Activated T-cell treated with anti-CD3 and anti-CD28 coated beads, Interleukin-2, amount 50 U/mL, for 72 hours (primary cell): ENCODE data around the gene NTF3. TPM values are rescaled to one million over a fixed set of nuclear protein-coding genes. Genes with fewer than 3 reads are reported as not detected.

Experiments
- ATAC-seq, 2 donors: fragments of 150-1000 bp; cut with Tn5 transposase; replicated peaks in 1 of 2; 2 replicates each; pipeline ENCODE4 v1.10.0; 2021; ENCODE audit warnings: moderate library complexity in 2 of 2, mild to moderate bottlenecking in 1 of 2
- DNase-seq, 2 donors: peaks; one replicate each; pipeline ENCODE4 v3.0.0; 2021 to 2022; ENCODE audit warnings: mixed read lengths in 1 of 2
- H3K27ac Mint-ChIP-seq: one replicate; pipeline ENCODE4 v1.8.0; 2022; ENCODE audit warnings: mild to moderate bottlenecking, moderate library complexity, mixed read lengths
- H3K27me3 Mint-ChIP-seq: one replicate; pipeline ENCODE4 v1.8.0; 2022; ENCODE audit warnings: low read depth, mixed read lengths
- H3K36me3 Mint-ChIP-seq, 2 donors: one replicate each; pipeline ENCODE4 v1.8.0; 2022; ENCODE audit warnings: mixed read lengths in 2 of 2, mild to moderate bottlenecking in 1 of 2; ENCODE audit not compliant: insufficient read depth in 2 of 2
- H3K4me1 Mint-ChIP-seq: one replicate; pipeline ENCODE4 v1.8.0; 2022; ENCODE audit warnings: low read depth, mixed read lengths
- H3K4me3 Mint-ChIP-seq, 2 donors: one replicate each; pipeline ENCODE4 v1.8.0; 2022; ENCODE audit warnings: mild to moderate bottlenecking in 2 of 2, mixed read lengths in 2 of 2, moderate library complexity in 2 of 2
- H3K9me3 Mint-ChIP-seq, 2 donors: one replicate each; pipeline ENCODE4 v1.8.0; 2022; ENCODE audit warnings: mixed read lengths in 2 of 2
- total RNA-seq, 2 donors: library from RNA; stranded (reverse); gene quantifications; one replicate each; pipeline ENCODE4 v1.2.3, GENCODE V29; 2022

The NTF3 gene
- not detected for total RNA-seq

DNA sequence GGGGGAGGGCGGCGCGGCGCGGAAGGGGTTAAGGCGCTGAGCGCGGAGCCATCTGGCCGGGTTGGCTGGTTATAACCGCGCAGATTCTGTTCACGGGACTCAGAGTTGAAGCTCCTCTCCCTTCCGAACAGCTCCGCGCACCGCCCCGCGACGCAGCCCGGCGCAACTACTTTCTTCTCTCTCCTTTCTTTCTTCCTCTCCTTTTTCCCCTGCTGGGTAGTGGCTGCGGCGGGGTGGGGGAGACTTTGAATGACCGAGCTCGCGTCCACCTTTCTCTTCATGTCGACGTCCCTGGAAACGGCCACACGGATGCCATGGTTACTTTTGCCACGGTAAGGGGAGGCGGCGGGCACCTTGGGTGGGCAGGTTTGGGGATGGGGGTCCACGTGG lies at the start of gene NTF3:
Gene NTF3, plus strand, starts transcription at position 98 of the 390 bp plus-strand sequence. Its CDS starts 217 bp downstream, at position 315.
- DNase-seq = peak in 1 of 2 donors; percentile 6
- H3K9me3 Mint-ChIP-seq = no peaks in the 10 kb centered on the region
- H3K27me3 Mint-ChIP-seq = peaks cover 62% of the 10 kb centered on the region
- peaks cover 0 to 1% of the 10 kb centered on the region in 2 donors for H3K36me3 Mint-ChIP-seq
- ATAC-seq = no peak
- H3K27ac Mint-ChIP-seq = no peak within 1 kb of the TSS
- H3K4me3 Mint-ChIP-seq = peak within 1 kb of the TSS; percentile 68 to 69
- peaks cover 8% of the 10 kb centered on the region for H3K4me1 Mint-ChIP-seq

DNA sequence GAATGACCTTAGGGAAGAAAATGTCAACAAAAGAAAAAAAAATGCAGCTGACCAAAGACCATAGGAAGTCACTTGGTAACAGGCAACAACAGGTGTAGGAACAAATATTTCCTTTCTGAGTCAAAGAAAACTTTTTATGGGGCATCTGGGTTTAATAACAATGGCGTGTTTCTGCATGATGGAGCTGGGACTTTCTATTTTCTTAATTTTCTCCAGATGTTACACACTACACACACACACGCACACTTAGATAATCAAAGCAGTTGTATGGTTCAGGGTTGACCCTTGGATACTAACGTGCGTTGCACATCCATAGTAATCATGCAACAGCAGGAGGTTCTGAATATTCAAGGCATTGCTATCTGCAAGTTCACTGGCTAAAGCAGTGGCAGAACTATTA lies 47.9 kb upstream of the NTF3 start:
- Mint-ChIP-seq H3K4me1 (no peaks in the 10 kb centered on the region), H3K36me3 (no peaks in the 10 kb centered on the region), H3K27ac (no peak overlapping the region), H3K4me3 (no peak overlapping the region), H3K27me3 (no peaks in the 10 kb centered on the region), H3K9me3 (peaks cover 0 to 1% of the 10 kb centered on the region in 2 donors)
- DNase-seq (no peak), ATAC-seq (no peak)

DNA sequence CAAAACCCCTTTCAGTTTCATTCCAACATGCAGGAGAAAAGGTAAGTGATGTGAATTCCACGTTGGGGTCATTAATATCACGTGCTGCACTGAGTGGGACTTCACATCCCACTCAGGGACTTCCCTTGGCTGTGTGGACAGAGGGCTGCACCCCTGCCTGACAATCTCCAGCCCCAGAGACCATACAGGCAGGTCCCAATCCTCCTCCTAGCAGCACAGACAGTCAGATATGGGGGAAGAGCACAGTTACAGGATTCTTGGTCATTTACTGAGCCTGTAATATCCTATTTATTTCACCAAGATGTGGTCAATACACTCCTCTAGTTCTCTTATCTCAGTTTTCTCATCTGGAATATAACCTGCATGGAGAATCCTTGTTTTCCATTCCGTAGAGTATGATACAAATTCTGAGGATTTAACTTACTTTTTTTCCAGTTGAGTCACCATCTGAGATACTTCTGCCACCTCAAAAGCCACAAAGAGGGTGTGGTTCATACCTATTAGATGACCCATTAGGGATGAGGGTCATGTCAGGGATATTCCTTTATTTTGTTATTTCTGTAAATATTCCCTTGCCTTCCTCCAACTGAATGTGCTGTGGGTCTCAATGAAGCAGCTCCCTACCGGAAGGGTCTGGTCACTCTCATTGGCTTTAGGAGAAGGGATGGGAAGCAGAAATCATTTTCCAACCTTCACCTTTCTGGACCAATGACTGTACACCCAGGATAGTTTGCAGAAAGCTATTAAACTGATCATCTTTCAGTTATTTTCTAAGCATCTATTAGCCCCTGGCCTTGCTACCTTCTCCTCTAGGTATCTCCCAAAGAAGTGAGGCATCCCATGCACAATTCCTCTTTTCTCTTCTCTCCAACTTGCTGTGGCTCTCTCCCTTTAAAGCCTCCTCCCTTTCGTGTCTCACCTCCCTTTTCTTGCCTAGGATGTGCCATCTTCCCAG lies 43.0 kb upstream of the NTF3 start:
- H3K4me1 Mint-ChIP-seq = no peaks in the 10 kb centered on the region
- no peak for ATAC-seq
- no peaks in the 10 kb centered on the region for H3K36me3 Mint-ChIP-seq
- peaks cover 0 to 1% of the 10 kb centered on the region in 2 donors for H3K9me3 Mint-ChIP-seq
- no peak overlapping the region for H3K4me3 Mint-ChIP-seq
- no peak overlapping the region for H3K27ac Mint-ChIP-seq
- DNase-seq = no peak
- no peaks in the 10 kb centered on the region for H3K27me3 Mint-ChIP-seq

DNA sequence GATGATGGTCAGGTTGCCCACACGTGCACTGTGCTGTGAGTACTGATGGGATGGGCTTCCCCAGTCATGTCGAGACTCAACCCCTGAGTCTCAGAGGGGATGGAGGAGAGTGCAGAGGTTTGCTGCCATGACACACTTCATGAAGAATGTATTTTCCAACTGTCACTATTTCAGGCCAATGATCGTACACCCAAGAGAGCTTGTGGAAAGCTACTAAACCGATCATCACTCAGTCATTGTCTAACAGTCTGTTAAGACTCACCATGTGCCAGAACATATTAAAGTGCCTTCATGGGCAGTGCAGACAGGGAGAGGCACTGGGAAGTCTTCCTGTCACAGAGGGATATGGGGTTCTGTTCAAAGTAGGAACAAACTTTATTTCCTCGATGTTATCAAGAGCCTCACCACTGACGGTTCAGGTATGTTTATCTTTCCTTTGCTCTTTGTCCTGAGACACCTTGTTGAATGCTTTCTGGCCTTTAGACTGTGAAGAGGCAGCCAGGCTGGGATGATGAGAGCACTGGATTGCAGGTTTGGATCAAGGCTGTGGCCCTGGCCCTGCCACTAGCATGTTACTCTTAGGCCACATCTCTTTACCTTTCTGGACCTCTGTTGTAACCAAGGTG lies 41.6 kb upstream of the NTF3 start:
- Mint-ChIP-seq H3K4me3 (no peak overlapping the region), H3K4me1 (no peaks in the 10 kb centered on the region)

DNA sequence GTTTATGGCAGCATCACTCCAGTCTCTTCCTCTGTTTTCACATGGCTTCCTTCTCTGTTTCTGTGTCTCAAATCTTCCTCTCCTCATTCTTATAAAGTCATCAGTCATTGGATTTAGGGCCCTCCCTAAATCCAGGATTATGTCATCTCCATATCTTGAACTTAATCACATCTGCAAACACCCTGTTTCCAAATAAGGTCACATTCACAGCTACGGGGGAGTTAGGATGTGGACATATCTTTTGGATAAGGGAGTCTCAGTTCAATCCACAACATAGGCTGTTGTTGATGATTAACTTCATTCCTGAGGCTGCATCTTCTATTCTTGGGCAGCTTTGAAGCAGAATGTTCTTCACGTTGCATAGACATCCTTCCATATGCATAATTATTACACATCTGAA lies 40.3 kb upstream of the NTF3 start:
- Mint-ChIP-seq H3K27ac (no peak overlapping the region), H3K4me1 (no peaks in the 10 kb centered on the region), H3K36me3 (no peaks in the 10 kb centered on the region), H3K27me3 (no peaks in the 10 kb centered on the region), H3K4me3 (no peak overlapping the region), H3K9me3 (no peaks in the 10 kb centered on the region)
- ATAC-seq = no peak
- DNase-seq = no peak

More for the DNA sequence above, 41.6 kb upstream of the NTF3 start:
- Mint-ChIP-seq H3K9me3 (peaks cover 0 to 1% of the 10 kb centered on the region in 2 donors), H3K27ac (no peak overlapping the region), H3K36me3 (no peaks in the 10 kb centered on the region), H3K27me3 (no peaks in the 10 kb centered on the region)
- DNase-seq (no peak), ATAC-seq (no peak)

DNA sequence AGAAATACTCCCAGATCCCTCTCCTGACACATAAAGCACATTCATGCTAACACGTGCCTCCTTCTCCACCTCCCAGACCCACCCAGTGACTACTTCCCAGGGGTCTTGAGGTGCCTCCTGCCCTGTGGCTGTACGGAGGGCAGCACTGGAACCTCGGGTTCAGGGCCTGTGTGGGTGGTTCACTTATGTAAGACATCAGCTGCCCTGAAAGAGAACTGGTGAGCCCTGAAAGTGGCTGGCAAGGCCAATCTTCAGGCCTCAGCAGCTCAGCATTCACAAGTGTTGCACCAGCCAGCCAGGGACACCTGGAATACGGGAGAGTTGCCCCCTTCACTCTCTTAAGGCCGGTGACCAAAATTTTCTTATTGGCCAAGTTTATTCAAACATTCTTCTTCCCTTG lies 38.9 kb upstream of the NTF3 start:
- H3K4me3 Mint-ChIP-seq = no peak overlapping the region
- H3K27ac Mint-ChIP-seq = no peak overlapping the region
- H3K27me3 Mint-ChIP-seq = no peaks in the 10 kb centered on the region
- H3K4me1 Mint-ChIP-seq = no peaks in the 10 kb centered on the region
- no peak for DNase-seq
- no peak for ATAC-seq
- H3K36me3 Mint-ChIP-seq = no peaks in the 10 kb centered on the region
- H3K9me3 Mint-ChIP-seq = no peaks in the 10 kb centered on the region

DNA sequence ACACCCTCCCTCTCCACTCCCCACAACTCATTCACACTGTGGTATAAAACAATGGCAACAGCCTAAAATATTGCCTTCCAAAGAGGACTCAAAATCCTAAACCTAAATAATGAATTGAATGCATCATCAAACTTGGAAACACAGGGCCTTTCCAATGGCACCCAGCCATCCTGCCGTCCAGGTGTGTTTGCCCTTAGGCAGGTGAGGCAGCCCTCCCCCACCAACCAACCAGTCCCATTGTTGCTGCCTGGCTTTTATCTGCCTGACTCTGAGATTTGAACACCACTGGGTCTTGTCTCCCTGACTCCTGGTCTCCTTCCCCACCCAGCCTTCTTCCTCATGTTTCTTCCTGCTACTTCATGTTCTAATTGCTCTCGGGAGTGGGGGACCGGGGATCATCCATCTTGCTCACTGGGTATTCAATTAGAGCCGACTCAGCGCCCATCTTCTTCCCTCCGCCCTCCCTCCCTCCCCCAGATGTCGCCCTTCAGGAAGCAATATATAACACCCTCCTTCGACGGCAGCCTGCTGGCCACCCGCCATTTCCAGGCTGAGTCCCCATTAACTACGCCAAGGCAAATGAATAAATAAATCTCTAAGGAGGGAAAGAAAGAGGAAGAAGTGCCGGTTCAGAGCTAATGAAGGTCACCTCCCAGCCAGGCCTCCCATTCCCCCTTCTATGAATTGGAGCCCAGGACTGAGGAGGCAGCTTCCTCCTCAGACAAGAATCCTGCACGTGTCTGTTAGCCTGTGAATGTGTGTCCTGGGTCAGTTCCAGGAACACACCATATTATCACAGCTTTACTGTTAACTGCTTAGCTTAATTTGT lies 36.3 kb upstream of the NTF3 start:
- H3K4me3 Mint-ChIP-seq = no peak overlapping the region
- H3K27me3 Mint-ChIP-seq = peaks cover 2% of the 10 kb centered on the region
- H3K36me3 Mint-ChIP-seq = no peaks in the 10 kb centered on the region
- H3K9me3 Mint-ChIP-seq = no peaks in the 10 kb centered on the region
- H3K27ac Mint-ChIP-seq = no peak overlapping the region
- H3K4me1 Mint-ChIP-seq = no peaks in the 10 kb centered on the region
- DNase-seq (no peak), ATAC-seq (no peak)

DNA sequence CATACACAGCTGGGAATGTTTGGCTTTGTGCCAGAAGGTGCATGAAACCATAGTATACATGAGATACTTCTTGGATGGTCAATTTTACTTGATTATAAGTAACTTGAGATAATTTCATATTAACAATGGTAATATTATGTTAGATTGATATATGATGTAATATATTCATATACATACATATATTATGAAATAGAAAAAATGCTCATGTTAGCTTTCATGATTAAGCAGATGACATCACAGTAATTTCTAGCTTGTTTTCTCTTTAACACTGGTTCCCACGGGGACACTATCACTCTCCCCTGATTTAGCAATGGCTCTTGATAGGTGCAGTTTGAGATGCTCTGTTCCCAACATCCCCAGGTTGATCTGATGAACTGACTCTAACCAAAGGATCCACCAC lies 35.4 kb upstream of the NTF3 start:
- no peak overlapping the region for H3K4me3 Mint-ChIP-seq
- ATAC-seq = no peak
- H3K27me3 Mint-ChIP-seq = peaks cover 11% of the 10 kb centered on the region
- DNase-seq = no peak
- no peaks in the 10 kb centered on the region for H3K9me3 Mint-ChIP-seq
- no peaks in the 10 kb centered on the region for H3K36me3 Mint-ChIP-seq
- no peaks in the 10 kb centered on the region for H3K4me1 Mint-ChIP-seq
- H3K27ac Mint-ChIP-seq = no peak overlapping the region

DNA sequence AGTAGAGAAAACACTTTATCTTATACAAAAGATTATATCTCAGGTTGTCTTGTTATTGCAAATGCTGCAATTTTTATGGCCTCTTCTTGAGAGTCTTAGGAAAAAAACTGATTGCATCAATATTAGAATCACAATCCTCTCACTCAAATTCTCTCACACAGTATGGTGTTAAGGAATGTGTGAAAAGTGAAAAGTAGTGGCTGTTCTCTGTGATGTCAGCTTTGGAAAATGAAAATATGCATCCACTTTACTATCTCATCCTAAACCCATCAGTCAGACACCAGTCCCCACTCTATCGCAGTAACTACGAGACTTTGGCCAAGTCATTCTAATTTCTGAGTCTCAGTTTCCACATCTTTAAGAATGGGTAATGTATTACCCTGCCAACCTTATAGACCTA lies 32.6 kb upstream of the NTF3 start:
- Mint-ChIP-seq H3K27me3 (peaks cover 21% of the 10 kb centered on the region), H3K9me3 (no peaks in the 10 kb centered on the region), H3K4me1 (no peaks in the 10 kb centered on the region), H3K27ac (no peak overlapping the region), H3K36me3 (no peaks in the 10 kb centered on the region), H3K4me3 (no peak overlapping the region)
- DNase-seq (no peak), ATAC-seq (no peak)

DNA sequence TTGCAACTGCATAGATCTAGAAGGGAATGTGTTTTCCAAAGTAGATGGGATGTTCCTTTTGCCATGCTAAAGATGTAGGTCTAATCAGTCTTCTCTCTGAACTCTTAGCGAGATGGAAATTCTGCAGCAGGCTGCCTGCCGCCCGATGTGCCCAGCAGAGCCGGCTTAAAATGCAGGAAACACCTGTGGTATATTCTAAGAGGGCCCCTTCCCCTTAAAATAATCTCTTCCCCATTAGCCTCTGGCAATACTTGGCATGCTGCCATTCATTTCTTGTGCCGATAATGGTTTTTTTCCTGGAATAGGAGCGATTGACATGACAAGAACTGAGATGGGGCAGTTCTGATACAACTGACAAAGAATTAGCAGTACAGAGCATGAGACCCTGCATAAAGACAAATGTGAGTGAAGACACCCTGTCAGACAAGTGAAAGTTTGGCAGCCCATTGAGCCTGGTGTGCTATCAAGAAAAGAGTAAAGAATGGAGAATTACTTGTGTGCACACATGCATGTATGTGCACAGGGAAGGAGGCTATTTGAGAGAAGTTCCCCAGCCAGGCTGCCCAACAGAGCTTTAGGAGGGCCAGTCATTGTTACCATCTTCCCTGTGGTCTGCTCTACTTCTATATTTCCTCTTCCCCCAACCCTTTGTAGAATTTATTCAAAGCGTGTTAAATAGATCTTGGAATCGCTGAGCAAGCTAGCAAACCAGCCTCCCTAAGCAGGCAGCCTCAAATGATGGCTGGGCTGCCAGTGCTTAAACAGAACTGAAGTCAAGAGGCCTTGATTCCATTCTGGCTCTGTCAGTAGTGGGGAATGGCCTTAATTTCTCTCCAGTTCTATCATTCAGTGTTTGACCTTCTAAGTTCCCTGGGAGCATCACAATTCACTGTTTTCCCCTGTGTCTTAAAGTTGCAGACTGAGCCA lies 29.6 kb upstream of the NTF3 start:
- no peak for ATAC-seq
- DNase-seq = no peak

DNA sequence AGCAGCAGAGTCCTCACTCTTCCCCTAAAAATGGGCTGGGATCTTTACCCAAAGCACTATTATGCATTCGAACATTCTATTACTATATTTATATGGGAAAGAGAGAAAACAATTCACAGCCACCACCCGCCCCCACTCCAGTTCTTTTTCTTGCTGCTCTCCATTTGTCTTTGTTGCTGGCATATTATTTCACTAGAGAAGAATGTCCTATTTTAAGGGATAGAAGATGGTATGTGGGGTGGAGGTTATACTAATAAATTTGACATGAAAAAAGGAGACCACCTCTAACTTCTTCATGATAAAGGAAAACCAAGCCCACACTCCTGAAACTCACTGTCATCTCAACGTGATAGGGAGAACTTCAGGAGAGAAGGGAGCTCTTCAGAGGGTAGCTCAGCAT lies 28.5 kb upstream of the NTF3 start:
- Mint-ChIP-seq H3K9me3 (no peaks in the 10 kb centered on the region), H3K4me1 (no peaks in the 10 kb centered on the region), H3K4me3 (no peak overlapping the region), H3K36me3 (no peaks in the 10 kb centered on the region), H3K27ac (no peak overlapping the region), H3K27me3 (peaks cover 21% of the 10 kb centered on the region)
- no peak for DNase-seq
- ATAC-seq = no peak

More for the DNA sequence above, 29.6 kb upstream of the NTF3 start:
- H3K36me3 Mint-ChIP-seq = no peaks in the 10 kb centered on the region
- H3K27me3 Mint-ChIP-seq = peaks cover 21% of the 10 kb centered on the region
- H3K4me1 Mint-ChIP-seq = no peaks in the 10 kb centered on the region
- H3K4me3 Mint-ChIP-seq = no peak overlapping the region
- no peaks in the 10 kb centered on the region for H3K9me3 Mint-ChIP-seq
- no peak overlapping the region for H3K27ac Mint-ChIP-seq
